OCI-LY7 (cell line): ENCODE data around the gene GCH1. TPM values are rescaled to one million over a fixed set of nuclear protein-coding genes. Genes with fewer than 3 reads are reported as not detected.

Source experiments
- BruUV-seq: library from RNA; stranded (reverse); fragments of 400-500 nt; replicated peaks from 2 replicates; lab custom pipeline; 2021; lab: Mats Ljungman, UMichigan
- CTCF ChIA-PET: fragments of 300-600 bp; sonication (Branson Sonifier 250); formaldehyde crosslinking; loops from one replicate; lab custom pipeline; 2022; ENCODE audit warnings: antibody characterized with exemption; ENCODE audit not compliant: unreplicated experiment; lab: Charles Lee
- POLR2A ChIA-PET: fragments of 300-600 bp; sonication (Branson Sonifier 250); formaldehyde crosslinking; loops from one replicate; lab custom pipeline; 2022; ENCODE audit warnings: antibody characterized with exemption; lab: Charles Lee
- DNase-seq: peaks from one replicate; pipeline ENCODE4 v3.0.0-alpha.2; 2015; ENCODE audit warnings: low spot score
- H2AFZ ChIP-seq: fragments of 200-600 bp; sonication (generic), shearing (Covaris generic); 2 replicates; pipeline ENCODE4 v1.6.1; 2014; ENCODE audit warnings: mild to moderate bottlenecking, antibody characterized with exemption, low read length, moderate library complexity
- H3K27ac ChIP-seq: fragments of 200-600 bp; sonication (generic); 2 replicates; pipeline ENCODE4 v1.5.1; 2014; ENCODE audit warnings: mixed run types, low read depth, mild to moderate bottlenecking, moderate library complexity, low read length, inconsistent platforms; ENCODE audit not compliant: poor library complexity, severe bottlenecking
- H3K36me3 ChIP-seq: fragments of 200-600 bp; sonication (generic); 2 replicates; pipeline ENCODE4 v1.6.1; 2014; ENCODE audit warnings: mild to moderate bottlenecking, antibody characterized with exemption, low read length, moderate library complexity, mixed read lengths; ENCODE audit not compliant: insufficient read depth
- H3K4me1 ChIP-seq: fragments of 200-600 bp; sonication (generic); 2 replicates; pipeline ENCODE4 v1.5.1; 2014; ENCODE audit warnings: mild to moderate bottlenecking, low read length; ENCODE audit not compliant: insufficient read depth, poor library complexity, severe bottlenecking
- H3K4me2 ChIP-seq: fragments of 200-600 bp; sonication (generic); 2 replicates; pipeline ENCODE4 v1.6.1; 2014; ENCODE audit warnings: mild to moderate bottlenecking, low read length
- H3K4me3 ChIP-seq: fragments of 200-600 bp; sonication (generic); 2 replicates; pipeline ENCODE4 v1.5.1; 2014; ENCODE audit warnings: mild to moderate bottlenecking, low read depth, low read length; ENCODE audit not compliant: poor library complexity, severe bottlenecking
- H3K79me2 ChIP-seq: fragments of 200-600 bp; sonication (generic); 2 replicates; pipeline ENCODE4 v1.6.1; 2016; ENCODE audit warnings: low read depth, mild to moderate bottlenecking, low read length, moderate library complexity, mixed read lengths; ENCODE audit not compliant: insufficient read depth
- H3K9me2 ChIP-seq: fragments of 200-600 bp; sonication (generic); 2 replicates; pipeline ENCODE4 v1.6.1; 2016; ENCODE audit warnings: mild to moderate bottlenecking, low read length, mixed read lengths; ENCODE audit not compliant: insufficient read depth
- H3K9me3 ChIP-seq: fragments of 200-600 bp; sonication (generic); 2 replicates; pipeline ENCODE4 v1.6.1; 2014; ENCODE audit warnings: mild to moderate bottlenecking, mixed run types, low read length, mixed read lengths
- H4K20me1 ChIP-seq: fragments of 200-600 bp; sonication (generic); 2 replicates; pipeline ENCODE4 v1.6.1; 2014; ENCODE audit warnings: mild to moderate bottlenecking, antibody characterized with exemption, low read length, moderate library complexity, mixed read lengths; ENCODE audit not compliant: insufficient read depth
- CTCF ChIP-seq: fragments of 200-600 bp; sonication (generic); conservative IDR thresholded peaks from 2 replicates; pipeline ENCODE4 v1.5.1; 2014; ENCODE audit warnings: mild to moderate bottlenecking, antibody characterized with exemption, low read length, moderate library complexity, mixed read lengths
- EZH2phosphoT487 ChIP-seq: fragments of 200-600 bp; sonication (generic); IDR thresholded peaks from 2 replicates; pipeline ENCODE4 v1.6.1; 2018; ENCODE audit warnings: low read depth, borderline replicate concordance, mild to moderate bottlenecking, mixed run types, antibody characterized with exemption, low read length, moderate library complexity, mixed read lengths
- intact Hi-C: fragments of 100-400 bp; cut with micrococcal nuclease; formaldehyde crosslinking; loops from one replicate; pipeline ENCODE4 v1.10.0; 2022; ENCODE audit not compliant: unreplicated experiment
- total RNA-seq, 2 experiments: library from RNA; depleted of rRNA in 1 of 2; stranded (reverse); fragments of >200 nt in 1 of 2; shearing (Covaris generic) in 1 of 2; gene quantifications; 2 replicates each; pipeline ENCODE4 v1.2.3, GENCODE V29; 2014 to 2022

GCH1 gene
- total RNA-seq, 2 experiments from 2014 or later, result 14.7 to 22.5 TPM

DNA sequence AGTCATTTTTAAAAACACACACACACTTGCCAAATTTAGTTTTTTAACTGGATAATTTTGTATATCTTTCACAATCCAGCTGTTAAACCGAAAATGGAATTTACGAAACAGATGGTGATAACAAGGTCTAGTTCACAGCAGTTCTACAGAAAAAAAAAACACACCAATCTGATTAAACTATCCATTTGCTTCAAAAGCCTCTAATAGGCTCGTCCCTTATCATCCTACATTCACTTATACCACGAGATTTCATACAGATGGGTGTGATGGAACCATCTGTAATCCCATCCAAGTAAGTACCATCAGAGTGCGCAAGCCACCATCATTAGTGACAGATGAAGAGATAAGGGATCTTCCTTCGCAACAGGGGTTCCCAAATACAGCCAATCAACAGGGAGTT, 20.1 kb downstream of the GCH1 start:
- Histone ChIP-seq H3K4me2 (peak overlapping the region; percentile 87), H3K9me2 (no peaks in the 10 kb centered on the region), H3K36me3 (no peaks in the 10 kb centered on the region), H3K79me2 (no peaks in the 10 kb centered on the region), H3K9me3 (no peaks in the 10 kb centered on the region), H3K4me3 (no peak overlapping the region), H3K27ac (no peak overlapping the region), H2AFZ (peak overlapping the region; percentile 89; the same call in 1 of the 2 replicates), H3K4me1 (peaks cover 16% of the 10 kb centered on the region), H4K20me1 (no peaks in the 10 kb centered on the region)
- ChIA-PET CTCF (no interaction called here), POLR2A (interaction anchor here (0.6 to 1.5 kb wide), 3 partner anchors 16 to 309 kb away, joined by 4 to 5 read pairs (median 4); partner anchors contain the start of gene DLGAP5)
- no TSS peak for BruUV-seq
- no peak for DNase-seq
- intact Hi-C loops, result no loop called here
- TF ChIP-seq EZH2phosphoT487 (no peak), CTCF (no peak)

- Histone ChIP-seq H2AFZ (peak overlapping the region; percentile 89), H3K9me3 (no peaks in the 10 kb centered on the region), H3K79me2 (no peaks in the 10 kb centered on the region), H3K4me2 (peak overlapping the region; percentile 87), H3K9me2 (no peaks in the 10 kb centered on the region), H3K36me3 (no peaks in the 10 kb centered on the region), H3K4me3 (peak overlapping the region; percentile 65), H3K4me1 (peaks cover 16% of the 10 kb centered on the region), H4K20me1 (no peaks in the 10 kb centered on the region), H3K27ac (peak overlapping the region; percentile 66)
- ChIA-PET POLR2A (interaction anchor here (0.5 to 1.5 kb wide), 11 partner anchors 9 to 399 kb away, joined by 3 to 7 read pairs (median 4); partner anchors contain the start of gene DLGAP5), CTCF (no interaction called here)
- DNase-seq, result peak; percentile 45
- TF ChIP-seq CTCF, result no peak
- TF ChIP-seq EZH2phosphoT487, result no peak
- BruUV-seq, result no TSS peak
- intact Hi-C loops, result no loop called here
Observed at GRCh38 chr14:54881761-54882401, 20.7 kb downstream of the GCH1 start.

GRCh38 chr14:54881235-54881760, 21.3 kb downstream of the GCH1 start:
- BruUV-seq, result no TSS peak
- peaks cover 12% of the 10 kb centered on the region for H3K4me1 ChIP-seq
- CTCF ChIA-PET, result no interaction called here

More at GRCh38 chr14:54881235-54881760, 21.3 kb downstream of the GCH1 start:
- peak overlapping the region; percentile 65 for H3K4me3 ChIP-seq
- H3K36me3 ChIP-seq, result no peaks in the 10 kb centered on the region
- peak overlapping the region; percentile 87 for H3K4me2 ChIP-seq
- no peaks in the 10 kb centered on the region for H4K20me1 ChIP-seq
- intact Hi-C loops, result no loop called here
- DNase-seq, result peak; percentile 65
- H3K9me3 ChIP-seq, result no peaks in the 10 kb centered on the region
- no peak for TF ChIP-seq EZH2phosphoT487
- no peak; the same call in 1 of the 2 replicates for TF ChIP-seq CTCF
- no peaks in the 10 kb centered on the region for H3K9me2 ChIP-seq
- H3K27ac ChIP-seq, result peak overlapping the region; percentile 66
- POLR2A ChIA-PET, result interaction anchor here (0.7 to 1.5 kb wide), 9 partner anchors 9 to 398 kb away, joined by 3 to 7 read pairs (median 3); no protein-coding TSS in a partner anchor
- no peaks in the 10 kb centered on the region for H3K79me2 ChIP-seq
- H2AFZ ChIP-seq, result peak overlapping the region; percentile 89
